IPS-20b (cell line): ENCODE results near the gene SMOC2.
A peak's percentile ranks its signal among the peaks of the same experiment; 100 is the strongest.

ENCODE experiments used
- H3K27ac ChIP-seq: one replicate; pipeline ENCODE4 v1.5.1; 2013; ENCODE audit warnings: low read length
- H3K27me3 ChIP-seq: 2 replicates; pipeline ENCODE4 v1.6.1; 2013; ENCODE audit warnings: mild to moderate bottlenecking, low read length, inconsistent platforms; ENCODE audit not compliant: insufficient read depth
- H3K36me3 ChIP-seq: 2 replicates; pipeline ENCODE4 v1.6.1; 2013; ENCODE audit warnings: low read depth, mild to moderate bottlenecking, inconsistent platforms, low read length, moderate library complexity; ENCODE audit not compliant: insufficient read depth
- H3K4me1 ChIP-seq: 2 replicates; pipeline ENCODE4 v1.6.1; 2013; ENCODE audit warnings: mild to moderate bottlenecking, control low read depth, inconsistent platforms, low read length, moderate library complexity; ENCODE audit not compliant: insufficient read depth
- H3K4me3 ChIP-seq: 2 replicates; pipeline ENCODE4 v1.5.1; 2013; ENCODE audit warnings: mild to moderate bottlenecking, low read length, inconsistent platforms
- H3K9ac ChIP-seq: 2 replicates; pipeline ENCODE4 v1.6.1; 2013; ENCODE audit warnings: low read depth, mild to moderate bottlenecking, inconsistent platforms, low read length, moderate library complexity
- H3K9me3 ChIP-seq: 2 replicates; pipeline ENCODE4 v1.6.1; 2013; ENCODE audit warnings: mild to moderate bottlenecking, low read depth, low read length, inconsistent platforms; ENCODE audit not compliant: insufficient read depth

SMOC2 gene

DNA sequence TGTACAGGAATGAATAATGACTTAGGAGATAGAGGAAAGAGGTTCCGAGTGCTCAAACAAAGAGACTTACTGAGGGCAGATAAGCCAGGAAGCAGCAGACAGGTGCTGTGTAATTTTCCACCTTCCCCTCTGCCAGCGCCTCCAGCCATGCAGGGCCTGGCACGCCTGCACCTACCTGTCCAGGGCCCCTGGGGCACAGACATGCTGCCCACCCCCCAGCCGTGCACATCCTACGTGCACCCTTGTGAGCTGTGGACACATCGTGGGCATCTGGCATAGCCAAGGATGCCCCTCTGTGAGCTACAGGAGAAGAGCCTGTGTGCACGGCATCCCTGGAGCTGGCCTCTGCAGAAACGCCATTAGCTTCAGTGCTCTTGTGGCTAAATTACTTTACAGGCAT, 7.1 kb upstream of the SMOC2 start:
- no peak overlapping the region for H3K27ac ChIP-seq
- peaks cover 20% of the 10 kb centered on the region for H3K27me3 ChIP-seq
- peaks cover 8% of the 10 kb centered on the region; the same call in 1 of the 2 replicates for H3K4me1 ChIP-seq
- no peak overlapping the region for H3K9ac ChIP-seq
- no peak overlapping the region for H3K4me3 ChIP-seq
- H3K36me3 ChIP-seq, result no peaks in the 10 kb centered on the region
- H3K9me3 ChIP-seq, result no peaks in the 10 kb centered on the region

- H3K4me1 ChIP-seq, result peaks cover 14% of the 10 kb centered on the region; the same call in 1 of the 2 replicates
- H3K36me3 ChIP-seq, result no peaks in the 10 kb centered on the region
- H3K9ac ChIP-seq, result no peak overlapping the region
- no peak overlapping the region for H3K4me3 ChIP-seq
- no peaks in the 10 kb centered on the region for H3K9me3 ChIP-seq
- no peak overlapping the region for H3K27ac ChIP-seq
- peaks cover 26% of the 10 kb centered on the region for H3K27me3 ChIP-seq
These were observed 6.5 kb upstream of the SMOC2 start for GRCh38 chr6:168434505-168434904.

GRCh38 chr6:168437751-168438150, 3.2 kb upstream of the SMOC2 start:
- peaks cover 55% of the 10 kb centered on the region for H3K27me3 ChIP-seq
- H3K27ac ChIP-seq, result no peak overlapping the region
- H3K9me3 ChIP-seq, result no peaks in the 10 kb centered on the region
- peaks cover 28% of the 10 kb centered on the region; the same call in 1 of the 2 replicates for H3K4me1 ChIP-seq
- H3K9ac ChIP-seq, result no peak overlapping the region
- no peaks in the 10 kb centered on the region for H3K36me3 ChIP-seq
- H3K4me3 ChIP-seq, result no peak overlapping the region

DNA sequence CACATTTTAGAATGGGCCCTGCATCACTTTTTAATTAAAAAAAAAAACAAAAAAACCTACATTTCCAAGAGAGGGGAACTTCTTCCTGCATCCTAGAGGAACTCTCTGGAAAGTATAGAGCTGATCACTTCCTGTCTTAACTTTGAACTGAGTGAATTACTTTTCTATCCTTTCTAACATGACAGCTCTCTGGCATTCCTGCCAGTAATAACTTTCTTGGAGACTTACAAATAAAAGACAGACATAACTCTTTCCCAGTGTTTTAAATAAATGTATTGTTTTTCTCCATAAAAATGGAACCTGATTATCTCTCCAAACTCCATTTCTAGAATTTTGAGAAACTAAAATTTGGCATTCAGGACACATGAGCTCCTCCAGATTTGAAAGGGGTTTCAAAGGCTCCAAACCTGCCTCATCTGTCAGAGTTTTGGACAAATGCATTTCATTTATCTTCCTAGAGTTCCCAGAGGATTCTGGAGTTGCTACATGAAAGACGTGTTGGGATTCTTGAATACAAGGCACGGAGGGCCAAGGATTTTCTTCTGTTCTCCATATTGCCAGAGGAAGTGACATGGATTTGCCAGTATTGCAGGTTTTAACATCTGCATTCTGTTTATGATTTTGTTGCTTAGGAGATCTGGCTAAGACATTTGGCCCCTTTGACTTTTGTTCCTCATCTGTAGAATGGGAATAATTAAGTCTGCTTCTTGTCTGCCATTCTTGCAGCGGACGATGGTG, 2.0 kb upstream of the SMOC2 start:
- H3K27ac ChIP-seq, result no peak overlapping the region
- H3K27me3 ChIP-seq, result peaks cover 67% of the 10 kb centered on the region
- H3K36me3 ChIP-seq, result no peaks in the 10 kb centered on the region
- H3K4me1 ChIP-seq, result peaks cover 40% of the 10 kb centered on the region
- H3K9me3 ChIP-seq, result no peaks in the 10 kb centered on the region
- no peak overlapping the region for H3K4me3 ChIP-seq
- H3K9ac ChIP-seq, result no peak overlapping the region

DNA sequence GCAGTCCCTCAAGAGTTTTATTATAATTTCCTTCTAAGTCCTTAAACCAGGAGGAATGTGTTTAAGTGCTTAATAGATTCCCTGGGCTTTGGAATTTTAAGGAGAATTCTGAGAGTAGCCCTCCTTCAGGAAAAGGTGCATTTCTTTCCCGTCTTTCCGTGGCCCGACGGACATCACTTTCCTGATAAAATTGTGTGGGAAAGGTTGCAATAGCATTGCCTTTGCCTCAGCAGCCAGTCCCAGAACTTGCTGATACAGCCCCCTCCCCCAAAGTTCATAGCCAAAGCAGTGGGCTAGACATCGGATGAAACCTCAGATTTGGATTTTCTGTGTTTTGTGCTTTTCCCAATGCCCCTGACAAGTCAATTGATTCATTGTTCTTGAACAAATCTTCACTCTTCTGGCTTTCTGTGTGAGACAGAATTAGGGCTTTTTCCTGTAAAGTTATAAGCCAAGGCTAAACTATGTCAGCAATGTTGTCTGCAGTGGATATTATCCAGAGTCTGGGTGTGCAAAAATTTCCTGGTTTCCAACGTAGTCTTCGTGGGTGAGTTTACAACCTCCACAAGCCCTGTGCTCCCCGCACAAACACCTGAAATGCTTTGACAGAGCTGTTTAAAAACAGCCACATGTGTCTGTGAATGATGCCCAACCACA, 1.1 kb upstream of the SMOC2 start:
- H3K27me3 ChIP-seq, result peaks cover 77% of the 10 kb centered on the region

GRCh38 chr6:168441434-168442391, 729 bp downstream of the SMOC2 start:
- Histone ChIP-seq H3K9ac (peak overlapping the region; percentile 39; the same call in 1 of the 2 replicates), H3K4me1 (peaks cover 40% of the 10 kb centered on the region), H3K4me3 (peak overlapping the region; percentile 60), H3K27ac (no peak overlapping the region), H3K36me3 (no peaks in the 10 kb centered on the region), H3K9me3 (no peaks in the 10 kb centered on the region), H3K27me3 (peaks cover 72% of the 10 kb centered on the region)

More for the DNA sequence above, 1.1 kb upstream of the SMOC2 start:
- Histone ChIP-seq H3K36me3 (no peaks in the 10 kb centered on the region), H3K27ac (no peak overlapping the region), H3K4me3 (no peak overlapping the region; the same call in 1 of the 2 replicates), H3K4me1 (peaks cover 40% of the 10 kb centered on the region), H3K9me3 (no peaks in the 10 kb centered on the region), H3K9ac (no peak overlapping the region)

DNA sequence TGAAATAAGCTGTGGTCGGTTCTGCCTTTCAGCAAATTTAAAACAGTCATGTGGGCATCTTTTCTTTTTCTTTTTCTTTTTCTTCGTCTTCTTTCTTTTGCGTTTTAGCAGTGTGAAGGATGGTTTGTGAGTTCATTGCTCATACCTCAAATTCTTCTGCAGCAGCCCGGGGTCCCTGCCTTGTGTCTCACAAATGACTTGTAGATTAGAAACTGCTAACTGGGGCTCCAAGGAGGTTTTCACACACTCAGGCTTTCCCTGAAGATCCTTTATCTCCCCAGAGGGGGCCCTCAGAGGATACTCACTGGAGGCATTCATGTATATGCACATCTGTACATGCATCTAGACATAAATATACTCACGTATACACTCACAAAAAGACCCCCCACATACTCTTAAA, 1.7 kb downstream of the SMOC2 start:
- Histone ChIP-seq H3K27me3 (peaks cover 72% of the 10 kb centered on the region), H3K27ac (no peak overlapping the region), H3K9ac (peak overlapping the region; percentile 39; the same call in 1 of the 2 replicates), H3K9me3 (no peaks in the 10 kb centered on the region), H3K36me3 (no peaks in the 10 kb centered on the region), H3K4me1 (peaks cover 40% of the 10 kb centered on the region), H3K4me3 (peak overlapping the region; percentile 60; the same call in 1 of the 2 replicates)

DNA sequence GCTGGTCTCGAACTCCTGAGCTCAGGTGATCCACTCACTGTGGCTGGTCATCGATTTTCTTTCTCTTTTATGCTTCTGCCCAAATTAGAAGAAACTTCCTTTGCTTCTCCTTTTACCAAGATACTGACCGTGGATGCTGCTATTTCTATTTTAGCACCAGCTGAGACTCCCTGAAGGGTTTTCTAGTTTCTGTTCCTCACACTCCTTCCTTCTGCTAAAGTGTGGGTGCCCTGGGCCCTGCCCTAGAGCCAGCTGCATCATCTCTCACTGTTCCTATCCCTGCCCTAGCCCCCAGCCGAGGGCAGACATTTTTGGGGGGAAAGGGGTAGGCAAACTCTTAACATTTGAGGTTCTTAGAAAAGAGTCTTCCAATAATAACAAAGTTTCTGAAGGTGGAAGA, 6.3 kb downstream of the SMOC2 start:
- no peaks in the 10 kb centered on the region for H3K36me3 ChIP-seq
- H3K4me1 ChIP-seq, result peaks cover 30% of the 10 kb centered on the region
- no peak overlapping the region for H3K27ac ChIP-seq
- no peak overlapping the region for H3K9ac ChIP-seq
- H3K9me3 ChIP-seq, result no peaks in the 10 kb centered on the region
- no peak overlapping the region for H3K4me3 ChIP-seq
- H3K27me3 ChIP-seq, result peaks cover 28% of the 10 kb centered on the region

GRCh38 chr6:168447700-168448099, 6.7 kb downstream of the SMOC2 start:
- Histone ChIP-seq H3K4me3 (no peak overlapping the region), H3K9ac (no peak overlapping the region), H3K9me3 (no peaks in the 10 kb centered on the region), H3K36me3 (no peaks in the 10 kb centered on the region), H3K4me1 (peaks cover 29% of the 10 kb centered on the region), H3K27me3 (peaks cover 24% of the 10 kb centered on the region), H3K27ac (no peak overlapping the region)

GRCh38 chr6:168448243-168448855, 7.4 kb downstream of the SMOC2 start:
- Histone ChIP-seq H3K27ac (no peak overlapping the region), H3K9me3 (no peaks in the 10 kb centered on the region), H3K4me3 (no peak overlapping the region), H3K9ac (no peak overlapping the region), H3K36me3 (no peaks in the 10 kb centered on the region), H3K27me3 (peaks cover 17% of the 10 kb centered on the region), H3K4me1 (peaks cover 22% of the 10 kb centered on the region)

GRCh38 chr6:168450917-168451316, 9.9 kb downstream of the SMOC2 start:
- H3K27me3 ChIP-seq, result no peaks in the 10 kb centered on the region
- H3K4me3 ChIP-seq, result no peak overlapping the region
- no peaks in the 10 kb centered on the region for H3K36me3 ChIP-seq
- no peaks in the 10 kb centered on the region for H3K9me3 ChIP-seq
- H3K4me1 ChIP-seq, result peaks cover 16% of the 10 kb centered on the region; the same call in 1 of the 2 replicates
- H3K27ac ChIP-seq, result no peak overlapping the region
- H3K9ac ChIP-seq, result no peak overlapping the region
